ENCODE results near the gene OR2M2. TPM values are rescaled to one million over a fixed set of nuclear protein-coding genes. Genes with fewer than 3 reads are reported as not detected.

The OR2M2 gene
- total and polyA plus RNA-seq, 2 of the 4 experiments (the other 2 are of a cell fraction), result not detected

DNA sequence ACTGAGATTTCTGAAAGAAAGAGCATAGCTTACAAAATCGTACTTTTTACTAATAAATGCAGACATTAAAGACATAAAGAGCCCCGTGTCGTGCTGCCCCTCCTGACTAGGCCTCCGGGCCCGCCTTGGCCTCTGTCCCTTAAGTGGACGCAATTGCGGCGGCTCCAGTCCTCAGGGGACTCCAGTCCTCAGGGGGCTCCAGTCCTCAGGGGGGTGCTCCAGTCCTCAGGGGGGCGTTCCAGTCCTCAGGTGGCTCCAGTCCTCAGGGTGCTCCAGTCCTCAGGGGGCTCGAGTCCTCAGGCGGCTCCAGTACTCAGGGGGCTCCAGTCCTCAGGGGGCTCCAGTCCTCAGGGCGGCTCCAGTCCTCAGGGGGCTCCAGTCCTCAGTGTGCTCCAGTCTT lies 10.6 kb upstream of the OR2M2 start:
- Histone ChIP-seq H4K5ac (ENCODE audit: low read depth, low read length) (no peak overlapping the region), H3K23ac (ENCODE audit: low read depth, low read length) (no peak overlapping the region), H2AFZ (replicated peaks; ENCODE audit: low read length, poor library complexity) (no peak overlapping the region), H4K91ac (ENCODE audit: insufficient read depth, low read depth, low read length) (no peak overlapping the region), H3K4ac (ENCODE audit: low read depth, low read length) (no peak overlapping the region), H3K18ac (ENCODE audit: low read depth, low read length) (no peak overlapping the region), H3K56ac (ENCODE audit: extremely low read depth, insufficient read depth, low read length) (no peak overlapping the region), H2BK15ac (ENCODE audit: low read depth, low read length) (no peak overlapping the region), H2BK120ac (ENCODE audit: low read depth, low read length) (no peak overlapping the region), H3K4me1 (ENCODE audit: control insufficient read depth, insufficient read depth, low read length) (no peaks in the 10 kb centered on the region), H2AK9ac (replicated peaks; ENCODE audit: low read depth, low read length, poor library complexity) (no peak overlapping the region), H2BK5ac (ENCODE audit: low read depth, low read length, poor library complexity, severe bottlenecking) (no peak overlapping the region), H3K14ac (replicated peaks; ENCODE audit: low read depth, low read length) (no peak overlapping the region), H2AK5ac (ENCODE audit: low read depth, low read length) (no peak overlapping the region), H3K4me2 (ENCODE audit: low read depth, low read length) (no peak overlapping the region), H3K27me3 (ENCODE audit: control insufficient read depth, insufficient read depth, low read length) (no peaks in the 10 kb centered on the region), H3K4me3 (ENCODE audit: insufficient read depth, low read depth, low read length) (no peak overlapping the region), H3K9me1 (ENCODE audit: insufficient read depth, low read length) (no peaks in the 10 kb centered on the region), H4K20me1 (ENCODE audit: insufficient read depth, low read length) (no peaks in the 10 kb centered on the region), H3K79me1 (ENCODE audit: low read depth in 1 of 2, low read length in 2 of 2) (no peaks in the 10 kb centered on the region), H3K9me3 (ENCODE audit: control insufficient read depth, insufficient read depth, low read length) (peaks cover 8% of the 10 kb centered on the region), H4K8ac (ENCODE audit: low read depth in 2 of 2, low read length in 2 of 2) (no peak overlapping the region), H2BK20ac (ENCODE audit: low read depth, low read length) (no peak overlapping the region), H3K27ac (ENCODE audit: insufficient read depth, low read length) (no peak overlapping the region), H3K36me3 (ENCODE audit: control insufficient read depth, insufficient read depth, low read length) (no peaks in the 10 kb centered on the region), H3K9ac (ENCODE audit: low read depth, low read length) (no peak overlapping the region)
- dilution Hi-C loops (cut with HindIII; ENCODE audit: low sequenced_read_pairs, unreplicated experiment), result no loop called here
- POLR2A ChIA-PET (ENCODE audit: unreplicated experiment), result no interaction called here
- in situ Hi-C loops (cut with MboI; ENCODE audit: low sequenced_read_pairs), result no loop called here
- CTCF ChIA-PET, result no interaction called here
- no TSS peak for BruUV-seq (replicated peaks)
- intact Hi-C loops (cut with micrococcal nuclease), result no loop called here
- WGBS, 2 experiments (ENCODE audit: extremely low coverage in 2 of 2, insufficient read length in 1 of 2), result 67% methylated on average over 9 of the region's 12 CpGs; no CpG with 5 or more reads in 1 of the 2 experiments
- TF ChIP-seq MAFK (IDR thresholded peaks at IDR 0.05; ENCODE audit: low read depth, low read length) (no peak), NFE2L2 (IDR thresholded peaks at IDR 0.05; ENCODE audit: low read depth, low read length) (no peak)
- TF ChIP-seq, protein P1, sequence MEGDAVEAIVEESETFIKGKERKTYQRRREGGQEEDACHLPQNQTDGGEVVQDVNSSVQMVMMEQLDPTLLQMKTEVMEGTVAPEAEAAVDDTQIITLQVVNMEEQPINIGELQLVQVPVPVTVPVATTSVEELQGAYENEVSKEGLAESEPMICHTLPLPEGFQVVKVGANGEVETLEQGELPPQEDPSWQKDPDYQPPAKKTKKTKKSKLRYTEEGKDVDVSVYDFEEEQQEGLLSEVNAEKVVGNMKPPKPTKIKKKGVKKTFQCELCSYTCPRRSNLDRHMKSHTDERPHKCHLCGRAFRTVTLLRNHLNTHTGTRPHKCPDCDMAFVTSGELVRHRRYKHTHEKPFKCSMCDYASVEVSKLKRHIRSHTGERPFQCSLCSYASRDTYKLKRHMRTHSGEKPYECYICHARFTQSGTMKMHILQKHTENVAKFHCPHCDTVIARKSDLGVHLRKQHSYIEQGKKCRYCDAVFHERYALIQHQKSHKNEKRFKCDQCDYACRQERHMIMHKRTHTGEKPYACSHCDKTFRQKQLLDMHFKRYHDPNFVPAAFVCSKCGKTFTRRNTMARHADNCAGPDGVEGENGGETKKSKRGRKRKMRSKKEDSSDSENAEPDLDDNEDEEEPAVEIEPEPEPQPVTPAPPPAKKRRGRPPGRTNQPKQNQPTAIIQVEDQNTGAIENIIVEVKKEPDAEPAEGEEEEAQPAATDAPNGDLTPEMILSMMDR (conservative IDR thresholded peaks at IDR 0.05; ENCODE audit: low read depth, low read length), result no peak
- ATAC-seq (ENCODE audit: low read depth) (no peak), DNase-seq (no peak)
